HTR-8/SVneo (cell line): ENCODE measurements around the gene ESRRG.

Experiments used
- DNase-seq: peaks from one replicate; pipeline ENCODE4 v3.0.0; 2011; ENCODE audit warnings: low spot score, mixed read lengths; ENCODE audit not compliant: insufficient read length
- FAIRE-seq: peaks from 2 replicates; lab custom pipeline; 2011; peaks lifted over from hg19 to GRCh38; lab: Jason Lieb, UNC

Gene ESRRG

GRCh38 chr1:216587715-216588114, 135.5 kb downstream of the ESRRG start:
- FAIRE-seq: no peak
- DNase-seq: no peak

GRCh38 chr1:216582151-216582550, 141.1 kb downstream of the ESRRG start:
- FAIRE-seq (no peak), DNase-seq (no peak)

- FAIRE-seq: no peak
These were observed 142.6 kb downstream of the ESRRG start for GRCh38 chr1:216580538-216581057.

GRCh38 chr1:216576234-216576937, 146.8 kb downstream of the ESRRG start:
- DNase-seq (no peak), FAIRE-seq (no peak)

More at GRCh38 chr1:216580538-216581057, 142.6 kb downstream of the ESRRG start:
- DNase-seq: no peak

- DNase-seq (peak; percentile 6), FAIRE-seq (no peak)
These were observed 156.5 kb downstream of the ESRRG start for GRCh38 chr1:216566641-216567205.

GRCh38 chr1:216563087-216563486, 160.1 kb downstream of the ESRRG start:
- DNase-seq: no peak
- no peak for FAIRE-seq

GRCh38 chr1:216562383-216562782, 160.8 kb downstream of the ESRRG start:
- FAIRE-seq (no peak), DNase-seq (no peak)

- DNase-seq: no peak
These were observed 162.7 kb downstream of the ESRRG start for GRCh38 chr1:216560527-216560926.

GRCh38 chr1:216559359-216559758, 163.9 kb downstream of the ESRRG start:
- DNase-seq (no peak), FAIRE-seq (no peak)

More at GRCh38 chr1:216560527-216560926, 162.7 kb downstream of the ESRRG start:
- no peak for FAIRE-seq

- FAIRE-seq (no peak), DNase-seq (no peak)
These were observed 167.6 kb downstream of the ESRRG start for GRCh38 chr1:216555653-216556052.

- DNase-seq: no peak
- no peak for FAIRE-seq
These were observed 168.3 kb downstream of the ESRRG start for GRCh38 chr1:216554934-216555333.

- no peak for FAIRE-seq
These were observed 169.5 kb downstream of the ESRRG start for GRCh38 chr1:216553766-216554165.

GRCh38 chr1:216553040-216553439, 170.2 kb downstream of the ESRRG start:
- no peak for FAIRE-seq
- DNase-seq: no peak

More at GRCh38 chr1:216553766-216554165, 169.5 kb downstream of the ESRRG start:
- no peak for DNase-seq

- no peak for DNase-seq
These were observed 173.4 kb downstream of the ESRRG start for GRCh38 chr1:216549796-216550195.

GRCh38 chr1:216542741-216543140, 180.5 kb downstream of the ESRRG start:
- DNase-seq (no peak), FAIRE-seq (no peak)

More at GRCh38 chr1:216549796-216550195, 173.4 kb downstream of the ESRRG start:
- FAIRE-seq: no peak

GRCh38 chr1:216542263-216542662, 181.0 kb downstream of the ESRRG start:
- DNase-seq: no peak
- FAIRE-seq: no peak

- no peak for DNase-seq
- FAIRE-seq: no peak
These were observed 187.5 kb downstream of the ESRRG start for GRCh38 chr1:216535751-216536150.

GRCh38 chr1:216535059-216535458, 188.2 kb downstream of the ESRRG start:
- no peak for DNase-seq
- peak; percentile 57 for FAIRE-seq

GRCh38 chr1:216533776-216534175, 189.5 kb downstream of the ESRRG start:
- FAIRE-seq (no peak), DNase-seq (no peak)

GRCh38 chr1:216532251-216532798, 190.9 kb downstream of the ESRRG start:
- DNase-seq (no peak), FAIRE-seq (no peak)
